ENCODE results near the gene PSME4. TPM values are rescaled to one million over a fixed set of nuclear protein-coding genes. Genes with fewer than 3 reads are reported as not detected.

Gene PSME4
- total and polyA plus RNA-seq, 10 of the 15 experiments (the other 5 are each of a cell fraction or from before 2014, with no cell fraction given): 11.1 to 56.2 (median 32.1) TPM

GRCh38 chr2:53969968-53970723, 647 bp downstream of the PSME4 start:
- CTCF ChIA-PET: interaction anchor here (1.4 to 1.5 kb wide), 2 partner anchors 36 to 84 kb away, joined by 3 to 4 read pairs; no protein-coding TSS in a partner anchor
- RAD21 ChIA-PET (ENCODE audit: unreplicated experiment): interaction anchor here (0.5 to 3.4 kb wide), 10 partner anchors 25 to 200 kb away, joined by 3 to 13 read pairs (median 4); no protein-coding TSS in a partner anchor
- TF ChIP-seq CHD1 (IDR thresholded peaks at IDR 0.05; ENCODE audit: low read depth, low read length) (0 out of 2 replicates have a peak, but pooled peaks have one; percentile 24), PML (IDR thresholded peaks at IDR 0.05; ENCODE audit: low read length) (0 out of 2 replicates have a peak, but pooled peaks have one; percentile 55), RAD21 (IDR thresholded peaks at IDR 0.05; ENCODE audit: insufficient read depth, low read depth, low read length) (0 out of 2 replicates have a peak, but pooled peaks have one; percentile 6), HDGF (IDR thresholded peaks at IDR 0.05) (no peak), PBX3 (IDR thresholded peaks at IDR 0.05; ENCODE audit: insufficient replicate concordance, low read depth, low read length) (no peak), IKZF1 (conservative IDR thresholded peaks at IDR 0.05) (peak; percentile 45), ZZZ3 (IDR thresholded peaks at IDR 0.05; ENCODE audit: control insufficient read depth, insufficient read length, low read depth) (no peak), TCF12 (IDR thresholded peaks at IDR 0.05; ENCODE audit: low read depth, low read length) (0 out of 2 replicates have a peak, but pooled peaks have one; percentile 3), CEBPB (IDR thresholded peaks at IDR 0.05; ENCODE audit: borderline replicate concordance in 1 of 2, low read depth in 2 of 2, low read length in 2 of 2) (no peak), ZSCAN29 (IDR thresholded peaks at IDR 0.05) (no peak), SKIL (IDR thresholded peaks at IDR 0.05; ENCODE audit: low read depth, poor library complexity, severe bottlenecking) (no peak), RAD51 (IDR thresholded peaks at IDR 0.05) (no peak), NR2F1 (conservative IDR thresholded peaks at IDR 0.05) (no peak), JUND (IDR thresholded peaks at IDR 0.05; ENCODE audit: low read depth, low read length) (no peak), GATAD2B (conservative IDR thresholded peaks at IDR 0.05; ENCODE audit: low read depth) (peak; percentile 56; the same call in 1 of the 2 replicates)
- TF ChIP-seq, protein P1, sequence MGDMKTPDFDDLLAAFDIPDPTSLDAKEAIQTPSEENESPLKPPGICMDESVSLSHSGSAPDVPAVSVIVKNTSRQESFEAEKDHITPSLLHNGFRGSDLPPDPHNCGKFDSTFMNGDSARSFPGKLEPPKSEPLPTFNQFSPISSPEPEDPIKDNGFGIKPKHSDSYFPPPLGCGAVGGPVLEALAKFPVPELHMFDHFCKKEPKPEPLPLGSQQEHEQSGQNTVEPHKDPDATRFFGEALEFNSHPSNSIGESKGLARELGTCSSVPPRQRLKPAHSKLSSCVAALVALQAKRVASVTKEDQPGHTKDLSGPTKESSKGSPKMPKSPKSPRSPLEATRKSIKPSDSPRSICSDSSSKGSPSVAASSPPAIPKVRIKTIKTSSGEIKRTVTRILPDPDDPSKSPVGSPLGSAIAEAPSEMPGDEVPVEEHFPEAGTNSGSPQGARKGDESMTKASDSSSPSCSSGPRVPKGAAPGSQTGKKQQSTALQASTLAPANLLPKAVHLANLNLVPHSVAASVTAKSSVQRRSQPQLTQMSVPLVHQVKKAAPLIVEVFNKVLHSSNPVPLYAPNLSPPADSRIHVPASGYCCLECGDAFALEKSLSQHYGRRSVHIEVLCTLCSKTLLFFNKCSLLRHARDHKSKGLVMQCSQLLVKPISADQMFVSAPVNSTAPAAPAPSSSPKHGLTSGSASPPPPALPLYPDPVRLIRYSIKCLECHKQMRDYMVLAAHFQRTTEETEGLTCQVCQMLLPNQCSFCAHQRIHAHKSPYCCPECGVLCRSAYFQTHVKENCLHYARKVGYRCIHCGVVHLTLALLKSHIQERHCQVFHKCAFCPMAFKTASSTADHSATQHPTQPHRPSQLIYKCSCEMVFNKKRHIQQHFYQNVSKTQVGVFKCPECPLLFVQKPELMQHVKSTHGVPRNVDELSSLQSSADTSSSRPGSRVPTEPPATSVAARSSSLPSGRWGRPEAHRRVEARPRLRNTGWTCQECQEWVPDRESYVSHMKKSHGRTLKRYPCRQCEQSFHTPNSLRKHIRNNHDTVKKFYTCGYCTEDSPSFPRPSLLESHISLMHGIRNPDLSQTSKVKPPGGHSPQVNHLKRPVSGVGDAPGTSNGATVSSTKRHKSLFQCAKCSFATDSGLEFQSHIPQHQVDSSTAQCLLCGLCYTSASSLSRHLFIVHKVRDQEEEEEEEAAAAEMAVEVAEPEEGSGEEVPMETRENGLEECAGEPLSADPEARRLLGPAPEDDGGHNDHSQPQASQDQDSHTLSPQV (IDR thresholded peaks at IDR 0.05): no peak

More at GRCh38 chr2:53969968-53970723, 647 bp downstream of the PSME4 start:
- H3K27me3 ChIP-seq (replicated peaks in 1 of 2; ENCODE audit: control insufficient read depth in 2 of 2, insufficient read depth in 2 of 2, low read length in 1 of 2): no peaks in the 10 kb centered on the region
- peak overlapping the region; percentile 100 for H3K4me3 ChIP-seq
- no TSS peak for BruUV-seq (replicated peaks)
- intact Hi-C loops (cut with micrococcal nuclease; ENCODE audit: unreplicated experiment) (loop anchor here (10.0 kb wide), 1 partner anchor 595 kb away; no protein-coding TSS in a partner anchor), in situ Hi-C loops (cut with MboI) (no loop called here)
- DNase-seq (ENCODE audit: low read depth, low spot score) (no peak), ATAC-seq (peak; percentile 49), FAIRE-seq (no peak)
- 1% methylated on average over 46 of the region's 46 CpGs for WGBS (ENCODE audit: insufficient coverage, insufficient replicate concordance, low lambda C conversion rate, missing lambda C conversion rate)
- H3K27ac ChIP-seq (ENCODE audit: control insufficient read depth, insufficient read depth): peak overlapping the region; percentile 86
- SMC1A ChIA-PET (ENCODE audit: uncharacterized antibody, unreplicated experiment): interaction anchor here (0.5 to 4.3 kb wide), 13 partner anchors 8 to 896 kb away, joined by 3 to 20 read pairs (median 3); no protein-coding TSS in a partner anchor
- H3K4me1 ChIP-seq (ENCODE audit: control insufficient read depth, insufficient read depth, low read length): peaks cover 6% of the 10 kb centered on the region; the same call in 1 of the 2 replicates
- peak overlapping the region; percentile 0 for H2AFZ ChIP-seq (ENCODE audit: control insufficient read depth, low read depth, low read length)
- POLR2A ChIA-PET: interaction anchor here (0.7 to 2.7 kb wide), 16 partner anchors 9 to 1008 kb away, joined by 3 to 13 read pairs (median 4); partner anchors contain the start of genes ASB3, CHAC2 and ERLEC1
- no peaks in the 10 kb centered on the region for H4K20me1 ChIP-seq (ENCODE audit: control insufficient read depth, insufficient read depth)
- peak overlapping the region; percentile 91 for H3K9ac ChIP-seq (ENCODE audit: control insufficient read depth, insufficient read depth, low read length)
- H3K9me3 ChIP-seq (replicated peaks; ENCODE audit: control insufficient read depth, insufficient read depth, low read length): no peaks in the 10 kb centered on the region
- H3K4me2 ChIP-seq (ENCODE audit: control insufficient read depth, insufficient read depth): peak overlapping the region; percentile 9; the same call in 1 of the 2 replicates
- peaks cover 62% of the 10 kb centered on the region for H3K79me2 ChIP-seq (ENCODE audit: control insufficient read depth, insufficient read depth, low read length)
- no peaks in the 10 kb centered on the region for H3K36me3 ChIP-seq (ENCODE audit: control insufficient read depth in 2 of 2, insufficient read depth in 2 of 2, low read length in 1 of 2)

All from GM12878 (cell line).